Stomach (tissue), 4 donors: ENCODE measurements around the gene CDIP1.

Experiments
- POLR2AphosphoS5 ChIP-seq, 3 donors: sonication (generic); formaldehyde crosslinking; IDR thresholded peaks; one replicate each; pipeline ENCODE4 v1.6.1; 2016; ENCODE audit warnings: antibody characterized with exemption in 3 of 3
- TF ChIP-seq, protein P1 (sequence below), 7 experiments: fragments of 450-650 bp in 4 of 7; fragments of 200-600 bp in 3 of 7; sonication (generic) in 3 of 7; IDR thresholded peaks; one replicate each; pipeline ENCODE4 v1.5.1; 2016 to 2019; ENCODE audit warnings: antibody characterized with exemption in 7 of 7, control low read depth in 2 of 7, mild to moderate bottlenecking in 1 of 7

DNA sequence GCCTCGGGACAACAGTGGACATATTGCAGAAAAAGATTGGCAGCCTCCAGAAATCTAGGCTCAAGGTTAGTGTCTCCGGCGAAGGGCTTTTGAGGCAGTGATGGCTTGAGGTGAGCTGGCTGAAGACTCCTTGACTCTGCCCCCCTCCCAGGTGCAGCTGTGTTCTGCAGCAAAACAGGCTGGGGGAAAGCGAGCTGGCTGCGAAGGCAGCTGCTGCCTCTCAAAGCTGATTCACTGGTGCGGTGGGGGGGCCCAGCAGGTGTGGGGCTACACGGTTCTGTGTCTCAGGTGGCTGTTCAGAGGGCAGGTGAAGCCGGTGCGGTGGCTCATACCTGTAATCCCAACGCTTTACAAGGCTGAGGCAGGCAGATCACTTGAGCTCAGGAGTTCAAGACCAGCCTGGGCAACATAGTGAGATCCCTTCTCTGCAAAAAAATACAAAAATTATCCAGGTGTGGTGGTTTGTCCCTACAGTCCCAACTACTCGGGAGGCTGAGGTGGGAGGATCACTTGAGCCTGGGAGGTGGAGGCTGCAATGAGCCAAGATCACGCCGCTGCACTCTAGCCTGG, 40.5 kb upstream of the CDIP1 start:
- TF ChIP-seq, protein P1, sequence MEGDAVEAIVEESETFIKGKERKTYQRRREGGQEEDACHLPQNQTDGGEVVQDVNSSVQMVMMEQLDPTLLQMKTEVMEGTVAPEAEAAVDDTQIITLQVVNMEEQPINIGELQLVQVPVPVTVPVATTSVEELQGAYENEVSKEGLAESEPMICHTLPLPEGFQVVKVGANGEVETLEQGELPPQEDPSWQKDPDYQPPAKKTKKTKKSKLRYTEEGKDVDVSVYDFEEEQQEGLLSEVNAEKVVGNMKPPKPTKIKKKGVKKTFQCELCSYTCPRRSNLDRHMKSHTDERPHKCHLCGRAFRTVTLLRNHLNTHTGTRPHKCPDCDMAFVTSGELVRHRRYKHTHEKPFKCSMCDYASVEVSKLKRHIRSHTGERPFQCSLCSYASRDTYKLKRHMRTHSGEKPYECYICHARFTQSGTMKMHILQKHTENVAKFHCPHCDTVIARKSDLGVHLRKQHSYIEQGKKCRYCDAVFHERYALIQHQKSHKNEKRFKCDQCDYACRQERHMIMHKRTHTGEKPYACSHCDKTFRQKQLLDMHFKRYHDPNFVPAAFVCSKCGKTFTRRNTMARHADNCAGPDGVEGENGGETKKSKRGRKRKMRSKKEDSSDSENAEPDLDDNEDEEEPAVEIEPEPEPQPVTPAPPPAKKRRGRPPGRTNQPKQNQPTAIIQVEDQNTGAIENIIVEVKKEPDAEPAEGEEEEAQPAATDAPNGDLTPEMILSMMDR (IDR thresholded peaks at IDR 0.05) = no peak
- no peak for TF ChIP-seq POLR2AphosphoS5 (IDR thresholded peaks at IDR 0.05)
